ENCODE data around the gene NLN.

Gene NLN

DNA sequence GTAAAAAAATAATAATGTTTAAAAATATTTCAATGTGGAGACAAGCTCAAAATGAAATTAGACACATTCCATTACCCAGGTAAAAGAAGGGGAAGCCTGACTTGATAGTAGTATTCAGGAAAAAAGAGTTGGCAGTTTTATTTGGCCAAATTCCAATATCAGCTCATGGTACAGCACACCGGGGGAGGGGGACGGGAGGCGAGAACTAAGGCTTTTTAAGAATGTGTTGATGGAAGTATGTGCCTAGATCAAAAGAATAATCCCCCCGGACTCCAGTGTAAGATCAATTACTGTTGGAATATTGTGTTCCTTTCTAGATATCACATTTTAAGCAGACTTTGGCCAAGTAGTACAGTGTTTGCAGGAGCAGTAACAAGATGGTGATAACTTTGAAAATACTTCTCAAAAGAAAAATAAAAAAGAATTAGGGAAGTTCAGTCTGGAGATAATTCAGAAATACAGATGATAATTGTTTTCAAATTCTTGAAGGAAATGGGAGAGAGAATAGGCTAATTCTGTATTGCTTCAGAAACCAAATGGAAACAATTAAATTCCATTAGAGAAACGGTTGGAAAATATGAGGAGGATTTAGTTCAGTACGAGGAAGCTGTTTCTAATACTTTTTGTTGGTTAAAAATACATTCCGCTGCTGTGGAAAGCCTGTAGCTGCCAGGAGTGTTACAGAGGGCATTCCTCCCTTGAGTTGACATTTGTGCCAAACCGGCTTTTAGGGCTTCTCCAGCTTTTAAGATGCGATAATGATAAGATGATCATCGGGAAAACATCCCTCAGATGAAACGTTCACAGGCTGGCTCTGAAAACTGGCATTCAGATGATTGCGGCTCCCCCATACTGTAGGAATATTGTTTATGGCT lies 106.3 kb downstream of the NLN start:
- TF ChIP-seq ISL1 (CRISPR knock-in tag; IDR thresholded peaks at IDR 0.05) (peak; percentile 91), TCF4 (CRISPR knock-in tag; IDR thresholded peaks at IDR 0.05; ENCODE audit: borderline replicate concordance) (no peak), ESRRG (CRISPR knock-in tag; IDR thresholded peaks at IDR 0.05) (no peak), ZNF8 (CRISPR knock-in tag; IDR thresholded peaks at IDR 0.05) (0 out of 2 replicates have a peak, but pooled peaks have one; percentile 36), ZNF70 (CRISPR knock-in tag; IDR thresholded peaks at IDR 0.05) (no peak)
- peak; percentile 92 for ATAC-seq

DNA sequence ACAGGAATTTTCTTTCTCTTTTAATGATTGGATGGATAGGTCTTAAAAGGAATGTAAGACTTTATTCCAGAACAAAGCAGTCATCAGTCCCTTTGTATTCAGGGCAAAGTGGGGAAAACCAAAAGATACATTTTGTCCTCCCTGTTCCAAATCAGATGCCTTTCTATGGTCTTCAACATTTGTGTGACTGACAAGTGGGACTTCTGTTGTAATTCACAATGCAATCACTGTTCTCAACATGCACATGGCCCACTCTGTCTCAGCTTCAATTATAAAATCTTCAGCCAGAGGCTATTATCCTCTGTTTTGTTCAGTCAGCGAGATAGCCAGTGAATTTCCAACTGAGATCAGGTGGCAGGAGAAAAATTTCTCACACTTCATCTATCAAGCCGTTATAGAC lies 108.9 kb downstream of the NLN start:
- no peak for ATAC-seq
- TF ChIP-seq CSDC2 (CRISPR knock-in tag; IDR thresholded peaks at IDR 0.05) (no peak), ESRRG (CRISPR knock-in tag; IDR thresholded peaks at IDR 0.05) (no peak), ZNF8 (CRISPR knock-in tag; IDR thresholded peaks at IDR 0.05) (no peak), ARNTL (CRISPR knock-in tag; IDR thresholded peaks at IDR 0.05; ENCODE audit: borderline replicate concordance, low read depth) (no peak), ZC3H10 (CRISPR knock-in tag; IDR thresholded peaks at IDR 0.05) (no peak), ZFP3 (CRISPR knock-in tag; IDR thresholded peaks at IDR 0.05) (no peak), TOX (CRISPR knock-in tag; IDR thresholded peaks at IDR 0.05; ENCODE audit: borderline replicate concordance) (no peak), GLIS3 (CRISPR knock-in tag; IDR thresholded peaks at IDR 0.05) (no peak), SNAI2 (CRISPR knock-in tag; IDR thresholded peaks at IDR 0.05) (no peak), BACH2 (CRISPR knock-in tag; IDR thresholded peaks at IDR 0.05; ENCODE audit: borderline replicate concordance) (no peak), RARB (CRISPR knock-in tag; IDR thresholded peaks at IDR 0.05) (no peak)
- TF ChIP-seq, protein P1, sequence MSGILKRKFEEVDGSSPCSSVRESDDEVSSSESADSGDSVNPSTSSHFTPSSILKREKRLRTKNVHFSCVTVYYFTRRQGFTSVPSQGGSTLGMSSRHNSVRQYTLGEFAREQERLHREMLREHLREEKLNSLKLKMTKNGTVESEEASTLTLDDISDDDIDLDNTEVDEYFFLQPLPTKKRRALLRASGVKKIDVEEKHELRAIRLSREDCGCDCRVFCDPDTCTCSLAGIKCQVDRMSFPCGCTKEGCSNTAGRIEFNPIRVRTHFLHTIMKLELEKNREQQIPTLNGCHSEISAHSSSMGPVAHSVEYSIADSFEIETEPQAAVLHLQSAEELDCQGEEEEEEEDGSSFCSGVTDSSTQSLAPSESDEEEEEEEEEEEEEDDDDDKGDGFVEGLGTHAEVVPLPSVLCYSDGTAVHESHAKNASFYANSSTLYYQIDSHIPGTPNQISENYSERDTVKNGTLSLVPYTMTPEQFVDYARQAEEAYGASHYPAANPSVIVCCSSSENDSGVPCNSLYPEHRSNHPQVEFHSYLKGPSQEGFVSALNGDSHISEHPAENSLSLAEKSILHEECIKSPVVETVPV (CRISPR knock-in tag; IDR thresholded peaks at IDR 0.05): no peak
- TF ChIP-seq, protein P2, sequence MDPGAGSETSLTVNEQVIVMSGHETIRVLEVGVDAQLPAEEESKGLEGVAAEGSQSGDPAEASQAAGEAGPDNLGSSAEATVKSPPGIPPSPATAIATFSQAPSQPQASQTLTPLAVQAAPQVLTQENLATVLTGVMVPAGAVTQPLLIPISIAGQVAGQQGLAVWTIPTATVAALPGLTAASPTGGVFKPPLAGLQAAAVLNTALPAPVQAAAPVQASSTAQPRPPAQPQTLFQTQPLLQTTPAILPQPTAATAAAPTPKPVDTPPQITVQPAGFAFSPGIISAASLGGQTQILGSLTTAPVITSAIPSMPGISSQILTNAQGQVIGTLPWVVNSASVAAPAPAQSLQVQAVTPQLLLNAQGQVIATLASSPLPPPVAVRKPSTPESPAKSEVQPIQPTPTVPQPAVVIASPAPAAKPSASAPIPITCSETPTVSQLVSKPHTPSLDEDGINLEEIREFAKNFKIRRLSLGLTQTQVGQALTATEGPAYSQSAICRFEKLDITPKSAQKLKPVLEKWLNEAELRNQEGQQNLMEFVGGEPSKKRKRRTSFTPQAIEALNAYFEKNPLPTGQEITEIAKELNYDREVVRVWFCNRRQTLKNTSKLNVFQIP (CRISPR knock-in tag; IDR thresholded peaks at IDR 0.05; ENCODE audit: borderline replicate concordance, low read depth): no peak
- TF ChIP-seq, protein P3, sequence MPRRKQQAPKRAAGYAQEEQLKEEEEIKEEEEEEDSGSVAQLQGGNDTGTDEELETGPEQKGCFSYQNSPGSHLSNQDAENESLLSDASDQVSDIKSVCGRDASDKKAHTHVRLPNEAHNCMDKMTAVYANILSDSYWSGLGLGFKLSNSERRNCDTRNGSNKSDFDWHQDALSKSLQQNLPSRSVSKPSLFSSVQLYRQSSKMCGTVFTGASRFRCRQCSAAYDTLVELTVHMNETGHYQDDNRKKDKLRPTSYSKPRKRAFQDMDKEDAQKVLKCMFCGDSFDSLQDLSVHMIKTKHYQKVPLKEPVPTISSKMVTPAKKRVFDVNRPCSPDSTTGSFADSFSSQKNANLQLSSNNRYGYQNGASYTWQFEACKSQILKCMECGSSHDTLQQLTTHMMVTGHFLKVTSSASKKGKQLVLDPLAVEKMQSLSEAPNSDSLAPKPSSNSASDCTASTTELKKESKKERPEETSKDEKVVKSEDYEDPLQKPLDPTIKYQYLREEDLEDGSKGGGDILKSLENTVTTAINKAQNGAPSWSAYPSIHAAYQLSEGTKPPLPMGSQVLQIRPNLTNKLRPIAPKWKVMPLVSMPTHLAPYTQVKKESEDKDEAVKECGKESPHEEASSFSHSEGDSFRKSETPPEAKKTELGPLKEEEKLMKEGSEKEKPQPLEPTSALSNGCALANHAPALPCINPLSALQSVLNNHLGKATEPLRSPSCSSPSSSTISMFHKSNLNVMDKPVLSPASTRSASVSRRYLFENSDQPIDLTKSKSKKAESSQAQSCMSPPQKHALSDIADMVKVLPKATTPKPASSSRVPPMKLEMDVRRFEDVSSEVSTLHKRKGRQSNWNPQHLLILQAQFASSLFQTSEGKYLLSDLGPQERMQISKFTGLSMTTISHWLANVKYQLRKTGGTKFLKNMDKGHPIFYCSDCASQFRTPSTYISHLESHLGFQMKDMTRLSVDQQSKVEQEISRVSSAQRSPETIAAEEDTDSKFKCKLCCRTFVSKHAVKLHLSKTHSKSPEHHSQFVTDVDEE (CRISPR knock-in tag; IDR thresholded peaks at IDR 0.05): no peak

DNA sequence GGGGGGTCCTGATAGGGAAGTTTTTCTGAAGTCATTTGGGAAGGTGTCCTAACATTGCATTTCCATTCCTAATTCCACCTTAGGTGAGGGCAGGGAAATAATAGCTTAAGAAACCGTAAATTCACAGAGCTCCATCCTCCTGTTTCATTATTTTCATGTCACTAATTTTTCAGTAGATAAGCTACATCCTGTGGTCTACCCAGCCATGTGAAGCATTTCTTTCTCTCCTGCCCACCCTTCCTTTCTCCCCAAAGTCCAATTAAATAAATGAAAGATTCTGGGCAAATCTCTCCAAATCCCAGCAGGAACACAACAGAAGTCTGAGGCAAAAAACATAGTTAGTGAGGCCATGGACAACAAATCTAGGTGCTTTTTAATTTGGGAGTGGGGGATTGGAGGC lies 109.3 kb downstream of the NLN start:
- no peak for ATAC-seq
- TF ChIP-seq TOX (CRISPR knock-in tag; IDR thresholded peaks at IDR 0.05; ENCODE audit: borderline replicate concordance) (no peak), ZNF565 (CRISPR knock-in tag; conservative IDR thresholded peaks at IDR 0.05; ENCODE audit: low read depth) (no peak), PPARA (CRISPR knock-in tag; IDR thresholded peaks at IDR 0.05; ENCODE audit: borderline replicate concordance) (no peak), ZFP30 (CRISPR knock-in tag; IDR thresholded peaks at IDR 0.05) (no peak), ARNTL (CRISPR knock-in tag; IDR thresholded peaks at IDR 0.05; ENCODE audit: borderline replicate concordance, low read depth) (no peak), ZNF70 (CRISPR knock-in tag; IDR thresholded peaks at IDR 0.05) (no peak), OSR1 (CRISPR knock-in tag; IDR thresholded peaks at IDR 0.05) (no peak), SNAI2 (CRISPR knock-in tag; IDR thresholded peaks at IDR 0.05) (no peak), ZC3H10 (CRISPR knock-in tag; IDR thresholded peaks at IDR 0.05) (no peak), ZFP3 (CRISPR knock-in tag; IDR thresholded peaks at IDR 0.05) (no peak)
- TF ChIP-seq, protein P4, sequence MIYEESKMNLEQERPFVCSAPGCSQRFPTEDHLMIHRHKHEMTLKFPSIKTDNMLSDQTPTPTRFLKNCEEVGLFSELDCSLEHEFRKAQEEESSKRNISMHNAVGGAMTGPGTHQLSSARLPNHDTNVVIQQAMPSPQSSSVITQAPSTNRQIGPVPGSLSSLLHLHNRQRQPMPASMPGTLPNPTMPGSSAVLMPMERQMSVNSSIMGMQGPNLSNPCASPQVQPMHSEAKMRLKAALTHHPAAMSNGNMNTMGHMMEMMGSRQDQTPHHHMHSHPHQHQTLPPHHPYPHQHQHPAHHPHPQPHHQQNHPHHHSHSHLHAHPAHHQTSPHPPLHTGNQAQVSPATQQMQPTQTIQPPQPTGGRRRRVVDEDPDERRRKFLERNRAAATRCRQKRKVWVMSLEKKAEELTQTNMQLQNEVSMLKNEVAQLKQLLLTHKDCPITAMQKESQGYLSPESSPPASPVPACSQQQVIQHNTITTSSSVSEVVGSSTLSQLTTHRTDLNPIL (CRISPR knock-in tag; IDR thresholded peaks at IDR 0.05; ENCODE audit: low read depth): no peak
- TF ChIP-seq, protein P1 (CRISPR knock-in tag; IDR thresholded peaks at IDR 0.05): no peak
